ENCODE results near the gene PER3.

PER3 gene

DNA sequence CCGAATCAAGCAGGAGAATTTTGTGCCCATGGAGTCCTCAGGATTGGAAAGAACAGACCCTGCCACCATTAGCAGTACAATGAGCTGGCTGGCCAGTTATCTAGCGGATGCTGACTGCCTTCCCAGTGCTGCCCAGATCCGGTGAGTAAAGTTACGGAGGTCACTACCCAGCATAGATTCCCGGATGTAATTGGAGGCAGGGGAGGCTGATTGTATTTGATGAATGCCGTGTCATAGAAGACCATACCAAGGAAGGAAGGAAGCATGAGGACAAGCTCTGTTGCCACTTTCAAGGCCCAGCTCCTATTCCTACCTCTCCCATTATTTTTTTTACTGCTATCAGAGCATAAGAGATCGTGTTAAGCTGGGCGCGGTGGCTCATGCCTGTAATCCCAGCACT, 39.2 kb upstream of the PER3 start:
- Histone ChIP-seq H4K20me1 (ENCODE audit: insufficient read depth, low read length, poor library complexity, severe bottlenecking) (no peaks in the 10 kb centered on the region), H3K9me2 (replicated peaks; ENCODE audit: low read depth, low read length) (no peaks in the 10 kb centered on the region), H3F3A (ENCODE audit: low read depth) (no peaks in the 10 kb centered on the region), H2AFZ (ENCODE audit: low read length) (no peak overlapping the region), H3K36me3 (ENCODE audit: insufficient read depth, low read length) (no peaks in the 10 kb centered on the region), H3K9ac (ENCODE audit: low read depth, low read length, poor library complexity, severe bottlenecking) (no peak overlapping the region), H3K4me2 (ENCODE audit: low read depth, low read length, poor library complexity, severe bottlenecking) (no peak overlapping the region), H3K27me3 (ENCODE audit: insufficient read depth, low read length, poor library complexity, severe bottlenecking) (no peaks in the 10 kb centered on the region), H3K9me3 (ENCODE audit: insufficient read depth, low read depth, low read length) (no peaks in the 10 kb centered on the region), H3K4me3 (ENCODE audit: low read length, poor library complexity, severe bottlenecking) (no peak overlapping the region), H3K79me2 (ENCODE audit: insufficient read depth, low read length) (no peaks in the 10 kb centered on the region), H3K4me1 (ENCODE audit: insufficient read depth, low read length, poor library complexity, severe bottlenecking) (peaks cover 3% of the 10 kb centered on the region)
- TF ChIP-seq CTCF (conservative IDR thresholded peaks at IDR 0.05; ENCODE audit: low read length) = no peak
- no peak for TF ChIP-seq EZH2phosphoT487 (IDR thresholded peaks at IDR 0.05; ENCODE audit: borderline replicate concordance)

DNA sequence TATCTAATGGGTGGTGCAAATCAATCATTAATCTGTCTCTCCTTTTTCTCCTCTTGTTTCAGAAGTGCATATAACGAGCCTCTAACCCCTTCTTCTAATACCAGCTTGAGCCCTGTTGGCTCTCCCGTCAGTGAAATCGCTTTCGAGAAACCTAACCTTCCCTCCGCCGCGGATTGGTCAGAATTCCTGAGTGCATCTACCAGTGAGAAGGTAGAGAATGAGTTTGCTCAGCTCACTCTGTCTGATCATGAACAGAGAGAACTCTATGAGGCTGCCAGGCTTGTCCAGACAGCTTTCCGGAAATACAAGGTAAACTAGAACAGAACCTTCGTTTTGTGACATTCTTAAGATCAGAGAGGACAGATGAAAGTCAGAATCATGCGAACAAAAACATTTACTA, 38.3 kb upstream of the PER3 start:
- Histone ChIP-seq H3K4me1 (ENCODE audit: insufficient read depth, low read length, poor library complexity, severe bottlenecking) (no peaks in the 10 kb centered on the region), H3K36me3 (ENCODE audit: insufficient read depth, low read length) (no peaks in the 10 kb centered on the region), H3K4me3 (ENCODE audit: low read length, poor library complexity, severe bottlenecking) (no peak overlapping the region), H4K20me1 (ENCODE audit: insufficient read depth, low read length, poor library complexity, severe bottlenecking) (no peaks in the 10 kb centered on the region), H3K4me2 (ENCODE audit: low read depth, low read length, poor library complexity, severe bottlenecking) (no peak overlapping the region), H3K79me2 (ENCODE audit: insufficient read depth, low read length) (no peaks in the 10 kb centered on the region), H3K9me3 (ENCODE audit: insufficient read depth, low read depth, low read length) (no peaks in the 10 kb centered on the region), H3K9me2 (replicated peaks; ENCODE audit: low read depth, low read length) (no peaks in the 10 kb centered on the region), H3F3A (ENCODE audit: low read depth) (no peaks in the 10 kb centered on the region), H3K27me3 (ENCODE audit: insufficient read depth, low read length, poor library complexity, severe bottlenecking) (no peaks in the 10 kb centered on the region), H2AFZ (ENCODE audit: low read length) (no peak overlapping the region), H3K9ac (ENCODE audit: low read depth, low read length, poor library complexity, severe bottlenecking) (no peak overlapping the region)
- no peak for TF ChIP-seq EZH2phosphoT487 (IDR thresholded peaks at IDR 0.05; ENCODE audit: borderline replicate concordance)
- TF ChIP-seq CTCF (conservative IDR thresholded peaks at IDR 0.05; ENCODE audit: low read length) = no peak

DNA sequence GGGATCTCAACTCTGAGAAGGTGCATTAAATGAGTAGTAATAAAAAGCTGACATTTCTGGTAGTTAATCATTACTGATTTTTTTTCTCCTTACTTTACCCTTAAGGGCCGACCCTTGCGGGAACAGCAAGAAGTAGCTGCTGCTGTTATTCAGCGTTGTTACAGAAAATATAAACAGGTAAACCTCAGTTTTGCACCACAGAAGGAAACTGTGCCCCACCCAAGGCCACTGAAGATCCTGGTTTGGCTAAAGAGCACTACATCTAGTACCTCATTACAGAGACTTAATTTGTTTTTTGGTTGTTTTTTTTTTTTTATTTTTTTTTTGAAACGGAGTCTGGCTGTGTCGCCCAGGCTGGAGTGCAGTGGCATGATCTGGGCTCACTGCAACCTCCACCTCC, 36.5 kb upstream of the PER3 start:
- Histone ChIP-seq H3K4me1 (ENCODE audit: insufficient read depth, low read length, poor library complexity, severe bottlenecking) (peaks cover 7% of the 10 kb centered on the region), H3K9me2 (replicated peaks; ENCODE audit: low read depth, low read length) (no peaks in the 10 kb centered on the region), H4K20me1 (ENCODE audit: insufficient read depth, low read length, poor library complexity, severe bottlenecking) (no peaks in the 10 kb centered on the region), H3F3A (ENCODE audit: low read depth) (no peaks in the 10 kb centered on the region), H3K9me3 (ENCODE audit: insufficient read depth, low read depth, low read length) (no peaks in the 10 kb centered on the region), H3K27me3 (ENCODE audit: insufficient read depth, low read length, poor library complexity, severe bottlenecking) (no peaks in the 10 kb centered on the region), H3K4me3 (ENCODE audit: low read length, poor library complexity, severe bottlenecking) (no peak overlapping the region), H3K9ac (ENCODE audit: low read depth, low read length, poor library complexity, severe bottlenecking) (no peak overlapping the region), H3K36me3 (ENCODE audit: insufficient read depth, low read length) (no peaks in the 10 kb centered on the region), H3K4me2 (ENCODE audit: low read depth, low read length, poor library complexity, severe bottlenecking) (no peak overlapping the region), H3K79me2 (ENCODE audit: insufficient read depth, low read length) (no peaks in the 10 kb centered on the region), H2AFZ (ENCODE audit: low read length) (no peak overlapping the region)
- no peak for TF ChIP-seq CTCF (conservative IDR thresholded peaks at IDR 0.05; ENCODE audit: low read length)
- no peak for TF ChIP-seq EZH2phosphoT487 (IDR thresholded peaks at IDR 0.05; ENCODE audit: borderline replicate concordance)
